GM23248 (cell line): ENCODE data around the gene SPTLC3. TPM values are rescaled to one million over a fixed set of nuclear protein-coding genes. Genes with fewer than 3 reads are reported as not detected.
A peak's percentile ranks its signal among the peaks of the same experiment; 100 is the strongest.

Experiments used
- DNase-seq: peaks from one replicate; pipeline ENCODE4 v3.0.0-alpha.2; 2015
- H2AFZ ChIP-seq: fragments of 200-600 bp; sonication (generic); 2 replicates; pipeline ENCODE4 v1.6.1; 2016; ENCODE audit warnings: antibody characterized with exemption
- H3F3A ChIP-seq: fragments of 200-600 bp; sonication (generic); 2 replicates; pipeline ENCODE4 v1.6.1; 2016; ENCODE audit warnings: mild to moderate bottlenecking, antibody characterized with exemption, mixed run types; ENCODE audit not compliant: insufficient read depth
- H3K27ac ChIP-seq: fragments of 200-600 bp; sonication (generic); 2 replicates; pipeline ENCODE4 v1.5.1; 2016; ENCODE audit warnings: mild to moderate bottlenecking
- H3K27me3 ChIP-seq: fragments of 200-600 bp; sonication (generic); replicated peaks from 2 replicates; pipeline ENCODE4 v1.6.1; 2016; ENCODE audit warnings: mild to moderate bottlenecking; ENCODE audit not compliant: insufficient read depth
- H3K36me3 ChIP-seq: fragments of 200-600 bp; sonication (generic); 2 replicates; pipeline ENCODE4 v1.6.1; 2016; ENCODE audit warnings: low read depth, mild to moderate bottlenecking
- H3K4me1 ChIP-seq: fragments of 200-600 bp; sonication (generic); 2 replicates; pipeline ENCODE4 v1.6.1; 2016; ENCODE audit warnings: mild to moderate bottlenecking; ENCODE audit not compliant: insufficient read depth
- H3K4me2 ChIP-seq: fragments of 200-600 bp; sonication (generic); one replicate; pipeline ENCODE4 v1.6.1; 2016; ENCODE audit warnings: mild to moderate bottlenecking; ENCODE audit not compliant: unreplicated experiment
- H3K4me3 ChIP-seq: fragments of 200-600 bp; sonication (generic); 2 replicates; pipeline ENCODE4 v1.5.1; 2016; ENCODE audit warnings: mild to moderate bottlenecking
- H3K79me2 ChIP-seq: fragments of 200-600 bp; sonication (generic); 2 replicates; pipeline ENCODE4 v1.6.1; 2016; ENCODE audit warnings: mild to moderate bottlenecking; ENCODE audit not compliant: insufficient read depth
- H3K9ac ChIP-seq: fragments of 200-600 bp; sonication (generic); 2 replicates; pipeline ENCODE4 v1.6.1; 2016; ENCODE audit warnings: mild to moderate bottlenecking
- H3K9me2 ChIP-seq: fragments of 200-600 bp; sonication (generic); 2 replicates; pipeline ENCODE4 v1.6.1; 2016; ENCODE audit warnings: mixed run types, mild to moderate bottlenecking, moderate library complexity; ENCODE audit not compliant: insufficient read depth
- H3K9me3 ChIP-seq: fragments of 200-600 bp; sonication (generic); one replicate; pipeline ENCODE4 v1.6.1; 2017; ENCODE audit warnings: low read depth
- H4K20me1 ChIP-seq: fragments of 200-600 bp; sonication (generic); 2 replicates; pipeline ENCODE4 v1.6.0; 2016; ENCODE audit not compliant: insufficient read depth
- EZH2 ChIP-seq: fragments of 200-600 bp; sonication (generic); IDR thresholded peaks from 2 replicates; pipeline ENCODE4 v1.6.1; 2018; ENCODE audit warnings: antibody characterized with exemption, mild to moderate bottlenecking; ENCODE audit not compliant: insufficient read depth, poor library complexity, severe bottlenecking
- EZH2phosphoT487 ChIP-seq: fragments of 200-600 bp; sonication (generic); IDR thresholded peaks from 2 replicates; pipeline ENCODE4 v1.6.1; 2018; ENCODE audit warnings: antibody characterized with exemption, moderate library complexity, mild to moderate bottlenecking, low read depth; ENCODE audit not compliant: insufficient read depth
- WGBS, 2 experiments: methylation state at CpG; one replicate each; pipeline ENCODE4 v1.1.6; 2015 to 2017; ENCODE audit warnings: low lambda C conversion rate in 2 of 2, low coverage in 1 of 2; ENCODE audit errors: missing lambda C conversion rate in 2 of 2; 5-methylcytosine and 5-hydroxymethylcytosine counted together
- in situ Hi-C: fragments of 300-500 bp; cut with MboI; formaldehyde crosslinking; loops from 2 replicates; pipeline ENCODE4 v1.15.0; 2020
- polyA plus RNA-seq: library from polyadenylated mRNA; unstranded; fragments of >200 nt; fragmentation: Nextera tagmentation; extraction: Ambion mirVana; gene quantifications from 2 replicates; pipeline ENCODE4 v1.2.1, GENCODE V29; 2016
- total RNA-seq: library from RNA; depleted of rRNA; stranded (reverse); fragments of >200 nt; shearing (Covaris generic); gene quantifications from 2 replicates; pipeline ENCODE4 v1.2.3, GENCODE V29; 2014; rRNA removed

SPTLC3 gene
- total RNA-seq: 1.1 and 5.5 TPM in 2 replicates
- polyA plus RNA-seq: 1.4 and 2.5 TPM in 2 replicates

DNA sequence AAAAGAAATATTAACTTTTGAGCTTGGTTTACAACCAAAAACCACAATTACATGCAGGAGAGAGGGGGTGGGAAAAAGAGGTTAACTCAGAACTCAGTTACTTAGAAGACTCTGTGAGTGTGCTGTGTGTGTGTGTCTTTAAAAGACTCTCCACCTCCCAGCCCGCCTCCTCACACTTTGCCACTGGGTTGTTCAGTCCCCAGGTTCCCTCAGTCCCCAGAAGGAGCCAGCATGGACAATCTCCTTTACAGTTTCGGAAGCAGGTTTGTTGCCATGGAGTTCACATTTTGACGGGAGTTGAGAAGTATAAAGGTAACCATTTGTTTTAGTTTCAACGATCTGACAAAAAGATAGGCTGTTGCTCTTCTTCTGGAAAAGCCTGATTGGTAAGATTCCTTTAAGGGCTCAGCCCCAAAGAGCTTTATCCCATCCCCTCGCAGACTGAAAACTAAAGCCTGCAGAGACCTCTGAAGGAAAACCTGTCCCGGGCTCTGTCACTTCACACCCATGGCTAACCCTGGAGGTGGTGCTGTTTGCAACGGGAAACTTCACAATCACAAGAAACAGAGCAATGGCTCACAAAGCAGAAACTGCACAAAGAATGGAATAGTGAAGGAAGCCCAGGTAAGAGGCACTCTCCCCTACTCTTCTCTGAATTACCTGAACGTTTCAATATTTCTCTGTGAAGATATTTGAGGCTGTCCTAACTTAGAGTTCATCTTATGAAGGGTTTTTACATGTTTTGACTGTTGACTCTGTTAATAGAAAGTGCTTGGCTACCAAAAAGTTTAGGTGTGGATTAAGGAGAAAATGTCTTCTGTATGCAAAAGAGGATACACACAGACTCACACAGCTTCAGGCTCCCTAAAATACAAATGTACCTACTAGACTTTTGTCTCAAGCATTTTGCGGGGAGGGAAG, at the start of gene SPTLC3:
SPTLC3 (plus strand) TSS at position 212 of the 921 bp plus-strand sequence; CDS start at position 508, 296 bp downstream.
- H3K27me3 ChIP-seq: no peaks in the 10 kb centered on the region
- H3K27ac ChIP-seq: peak within 1 kb of the TSS; percentile 45
- peaks cover 22% of the 10 kb centered on the region for H3K4me1 ChIP-seq
- H2AFZ ChIP-seq: peak within 1 kb of the TSS; percentile 85
- H3F3A ChIP-seq: peaks cover 18% of the 10 kb centered on the region
- H3K9ac ChIP-seq: peak within 1 kb of the TSS; percentile 46
- H3K79me2 ChIP-seq: no peaks in the 10 kb centered on the region
- no peak for TF ChIP-seq EZH2phosphoT487
- no peak for TF ChIP-seq EZH2
- H3K36me3 ChIP-seq: no peaks in the 10 kb centered on the region
- in situ Hi-C loops: no loop called here
- H3K4me3 ChIP-seq: peak within 1 kb of the TSS; percentile 76
- DNase-seq: peak; percentile 53
- H3K9me3 ChIP-seq: no peaks in the 10 kb centered on the region
- no peaks in the 10 kb centered on the region for H3K9me2 ChIP-seq
- H3K4me2 ChIP-seq: peak within 1 kb of the TSS; percentile 97
- H4K20me1 ChIP-seq: no peaks in the 10 kb centered on the region
- 3 to 5% methylated on average over 9 of the region's 9 CpGs for WGBS, 2 experiments

DNA sequence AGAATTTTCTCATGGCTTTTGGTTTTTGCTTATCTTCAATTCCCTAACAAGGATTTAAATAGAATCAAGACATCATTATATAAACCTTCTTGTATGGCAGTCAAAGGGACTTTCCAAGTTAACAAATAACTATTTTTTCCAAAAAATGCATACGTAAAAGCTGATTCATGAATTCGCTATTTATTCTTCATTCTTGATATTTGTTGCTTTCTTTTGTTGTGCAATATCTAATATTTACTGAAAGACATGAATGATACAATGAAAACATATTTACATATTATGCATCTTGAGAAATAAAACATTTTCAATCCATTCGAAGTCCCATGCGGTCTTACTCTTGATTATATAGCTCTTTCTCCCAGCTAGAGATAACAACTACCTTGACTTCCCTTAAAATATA, 47.0 kb upstream of the SPTLC3 start:
- Histone ChIP-seq H3F3A (no peaks in the 10 kb centered on the region), H3K9ac (no peak overlapping the region), H3K27ac (no peak overlapping the region), H2AFZ (no peak overlapping the region), H3K9me2 (no peaks in the 10 kb centered on the region), H3K79me2 (no peaks in the 10 kb centered on the region), H4K20me1 (no peaks in the 10 kb centered on the region), H3K27me3 (peaks cover 40% of the 10 kb centered on the region), H3K36me3 (no peaks in the 10 kb centered on the region), H3K9me3 (no peaks in the 10 kb centered on the region), H3K4me2 (no peak overlapping the region), H3K4me1 (no peaks in the 10 kb centered on the region), H3K4me3 (no peak overlapping the region)
- DNase-seq: no peak
- in situ Hi-C loops: no loop called here
- TF ChIP-seq EZH2 (no peak), EZH2phosphoT487 (no peak)
- 87 to 88% methylated on average over 4 of the region's 4 CpGs for WGBS, 2 experiments

DNA sequence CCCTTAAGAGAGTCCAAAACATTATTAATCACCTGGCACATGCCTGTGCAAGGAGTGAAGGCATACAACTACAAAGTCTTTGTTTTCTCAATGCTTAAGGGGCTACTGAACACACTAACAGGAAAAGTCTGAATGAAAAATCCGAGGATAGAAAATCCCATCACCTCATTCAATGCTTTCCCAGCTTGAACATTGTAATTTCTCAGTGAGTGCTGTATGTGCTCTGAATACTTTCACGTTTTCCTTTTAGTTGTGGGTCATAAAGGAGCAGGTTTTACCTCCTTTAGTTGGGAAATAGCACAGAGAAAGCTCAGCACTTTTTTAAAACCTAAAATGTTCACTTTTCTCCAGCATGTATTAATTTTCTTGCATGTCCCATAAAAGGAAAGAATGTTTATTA, 45.9 kb upstream of the SPTLC3 start:
- TF ChIP-seq EZH2phosphoT487 (no peak), EZH2 (no peak)
- H3K9me2 ChIP-seq: no peaks in the 10 kb centered on the region
- no peaks in the 10 kb centered on the region for H3F3A ChIP-seq
- WGBS, 2 experiments: 56 to 66% methylated on average over 2 of the region's 2 CpGs
- H4K20me1 ChIP-seq: no peaks in the 10 kb centered on the region
- H3K27ac ChIP-seq: no peak overlapping the region
- no peaks in the 10 kb centered on the region for H3K9me3 ChIP-seq
- H3K79me2 ChIP-seq: no peaks in the 10 kb centered on the region
- H3K9ac ChIP-seq: no peak overlapping the region
- no peaks in the 10 kb centered on the region for H3K36me3 ChIP-seq
- in situ Hi-C loops: no loop called here
- no peaks in the 10 kb centered on the region for H3K4me1 ChIP-seq
- H3K27me3 ChIP-seq: peaks cover 40% of the 10 kb centered on the region
- H2AFZ ChIP-seq: no peak overlapping the region
- no peak overlapping the region for H3K4me3 ChIP-seq
- H3K4me2 ChIP-seq: no peak overlapping the region
- DNase-seq: no peak

DNA sequence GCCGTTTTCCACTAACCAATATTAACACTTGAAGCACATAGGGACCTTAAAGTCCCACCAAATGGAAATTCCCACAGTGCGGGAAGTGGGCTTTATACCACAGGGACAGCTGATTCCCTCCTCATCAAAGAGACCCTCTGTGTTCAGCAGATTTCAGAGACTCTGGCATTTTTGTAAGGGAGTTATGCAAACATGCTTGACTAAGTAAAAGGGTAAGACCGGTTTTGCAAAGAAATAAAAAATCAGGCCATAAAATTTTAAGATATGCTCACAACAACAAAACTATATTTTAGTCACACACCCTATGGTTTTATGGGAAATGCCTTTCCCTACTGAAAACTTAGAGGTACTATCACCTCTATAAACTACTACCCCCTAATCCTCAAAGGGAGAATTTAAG, 45.4 kb upstream of the SPTLC3 start:
- in situ Hi-C loops: no loop called here
- no peaks in the 10 kb centered on the region for H3K9me2 ChIP-seq
- no peak for DNase-seq
- no peak overlapping the region for H2AFZ ChIP-seq
- no peaks in the 10 kb centered on the region for H3K79me2 ChIP-seq
- no peaks in the 10 kb centered on the region for H3F3A ChIP-seq
- WGBS, 2 experiments: 90 to 91% methylated on average over 3 of the region's 3 CpGs
- no peaks in the 10 kb centered on the region for H3K4me1 ChIP-seq
- H4K20me1 ChIP-seq: no peaks in the 10 kb centered on the region
- peaks cover 40% of the 10 kb centered on the region for H3K27me3 ChIP-seq
- TF ChIP-seq EZH2phosphoT487: no peak
- no peak for TF ChIP-seq EZH2
- H3K27ac ChIP-seq: no peak overlapping the region
- H3K36me3 ChIP-seq: no peaks in the 10 kb centered on the region
- no peak overlapping the region for H3K4me2 ChIP-seq
- no peak overlapping the region for H3K9ac ChIP-seq
- H3K4me3 ChIP-seq: no peak overlapping the region
- H3K9me3 ChIP-seq: no peaks in the 10 kb centered on the region
